Measurements from ENCODE around the gene PPP1CC.

PPP1CC gene

GRCh38 chr12:110742718-110743570 is at the start of gene PPP1CC:
TSS of gene PPP1CC (minus strand) at chr12:110742891. CDS start at chr12:110742707, 184 bp downstream.
- Histone ChIP-seq H3K27me3 (no peaks in the 10 kb centered on the region), H3K9me3 (no peaks in the 10 kb centered on the region), H3K4me3 (ENCODE audit: low read depth in 1 of 2, low read length in 1 of 2) (peak within 1 kb of the TSS; percentile 76 to 94), H3K4me1 (ENCODE audit: control insufficient read depth in 1 of 2, insufficient read depth in 1 of 2, low read depth in 1 of 2, low read length in 1 of 2) (peaks cover 19% of the 10 kb centered on the region in 2 experiments), H3K27ac (peak within 1 kb of the TSS; percentile 78), H3K36me3 (no peaks in the 10 kb centered on the region)
- peak; percentile 57 for TF ChIP-seq CTCF (IDR thresholded peaks at IDR 0.05)

GRCh38 chr12:110791589-110791988 is 48.9 kb upstream of the PPP1CC start:
- no peak for TF ChIP-seq CTCF (IDR thresholded peaks at IDR 0.05)
- Histone ChIP-seq H3K27ac (no peak overlapping the region), H3K27me3 (no peaks in the 10 kb centered on the region), H3K9me3 (no peaks in the 10 kb centered on the region), H3K36me3 (no peaks in the 10 kb centered on the region), H3K4me1 (ENCODE audit: control insufficient read depth in 1 of 2, insufficient read depth in 1 of 2, low read depth in 1 of 2, low read length in 1 of 2) (no peaks in the 10 kb centered on the region), H3K4me3 (ENCODE audit: low read depth in 1 of 2, low read length in 1 of 2) (no peak overlapping the region)

- no peaks in the 10 kb centered on the region for H3K4me1 ChIP-seq (ENCODE audit: control insufficient read depth in 1 of 2, insufficient read depth in 1 of 2, low read depth in 1 of 2, low read length in 1 of 2)
- TF ChIP-seq CTCF (IDR thresholded peaks at IDR 0.05) = no peak
- H3K27me3 ChIP-seq = no peaks in the 10 kb centered on the region
- H3K4me3 ChIP-seq (ENCODE audit: low read depth in 1 of 2, low read length in 1 of 2) = no peak overlapping the region
- H3K9me3 ChIP-seq = no peaks in the 10 kb centered on the region
- no peak overlapping the region for H3K27ac ChIP-seq
- H3K36me3 ChIP-seq = no peaks in the 10 kb centered on the region
These were observed 47.6 kb upstream of the PPP1CC start for GRCh38 chr12:110790301-110790700.

DNA sequence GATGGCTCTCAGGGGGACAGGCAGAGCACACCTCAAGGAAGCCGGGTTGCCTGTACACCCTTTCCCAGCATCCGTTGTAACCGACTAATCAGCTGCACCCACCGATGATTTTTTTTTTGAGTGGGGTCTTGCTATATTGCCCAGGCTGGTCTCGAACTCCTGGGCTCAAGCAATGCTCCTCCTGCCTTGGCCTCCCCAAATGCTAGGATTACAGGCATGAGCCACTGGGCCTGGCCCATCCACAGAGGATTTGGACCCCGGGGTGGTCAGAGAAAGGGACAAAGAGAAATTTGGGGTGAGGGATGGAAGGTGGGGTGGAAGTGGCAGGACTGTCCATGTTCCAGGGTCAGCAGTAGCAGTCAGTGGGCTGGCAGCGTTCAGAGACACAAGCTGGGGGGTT is 43.3 kb upstream of the PPP1CC start:
- Histone ChIP-seq H3K4me3 (ENCODE audit: low read depth in 1 of 2, low read length in 1 of 2) (no peak overlapping the region), H3K4me1 (ENCODE audit: control insufficient read depth in 1 of 2, insufficient read depth in 1 of 2, low read depth in 1 of 2, low read length in 1 of 2) (no peaks in the 10 kb centered on the region), H3K9me3 (no peaks in the 10 kb centered on the region), H3K27me3 (peaks cover 19% of the 10 kb centered on the region), H3K27ac (no peak overlapping the region), H3K36me3 (no peaks in the 10 kb centered on the region)
- no peak for TF ChIP-seq CTCF (IDR thresholded peaks at IDR 0.05)

DNA sequence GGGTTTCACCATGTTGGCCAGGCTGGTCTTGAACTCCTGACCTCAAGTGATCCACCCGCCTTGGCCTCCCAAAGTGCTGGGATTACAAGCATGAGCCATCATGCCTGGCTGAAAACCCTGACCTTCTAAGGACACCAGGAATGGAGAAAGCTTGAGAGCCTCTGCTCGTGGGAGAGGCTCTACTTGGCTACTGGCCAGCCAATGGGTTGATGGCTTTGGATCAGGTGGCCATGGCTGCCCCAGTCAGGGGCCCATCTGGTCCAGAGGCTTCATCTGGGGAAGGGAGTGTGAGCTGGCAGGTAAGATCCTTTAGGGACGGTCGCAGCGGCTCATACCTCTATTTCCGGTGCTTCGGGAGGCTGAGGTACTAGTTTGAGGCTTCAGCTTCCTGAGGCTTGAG is 42.5 kb upstream of the PPP1CC start:
- TF ChIP-seq CTCF (IDR thresholded peaks at IDR 0.05) = no peak
- Histone ChIP-seq H3K4me1 (ENCODE audit: control insufficient read depth in 1 of 2, insufficient read depth in 1 of 2, low read depth in 1 of 2, low read length in 1 of 2) (no peaks in the 10 kb centered on the region), H3K9me3 (no peaks in the 10 kb centered on the region), H3K27me3 (peaks cover 19% of the 10 kb centered on the region), H3K4me3 (ENCODE audit: low read depth in 1 of 2, low read length in 1 of 2) (no peak overlapping the region), H3K36me3 (no peaks in the 10 kb centered on the region), H3K27ac (no peak overlapping the region)
